Left forelimb (tissue), 1 donor: ENCODE data around the gene SCN11A.
A peak's percentile ranks its signal among the peaks of the same experiment; 100 is the strongest.

Experiments
- DNase-seq: peaks from one replicate; pipeline ENCODE4 v3.0.0-alpha.2; 2018; ENCODE audit warnings: low spot score

The SCN11A gene

GRCh38 chr3:39051649-39052561 lies at the start of gene SCN11A, which contains the start of gene WDR48:
Gene SCN11A (minus strand): TSS chr3:39051944. CDS start chr3:38950362, 101,582 bp downstream.
Gene WDR48 (plus strand): TSS chr3:39052016. CDS start chr3:39052026, 10 bp downstream.
- DNase-seq: peak; percentile 94

GRCh38 chr3:39101022-39101689 lies 49.4 kb upstream of the SCN11A start:
- DNase-seq: no peak

GRCh38 chr3:39100500-39100886 lies 48.7 kb upstream of the SCN11A start:
- DNase-seq: no peak

- no peak for DNase-seq
Measured at GRCh38 chr3:39099738-39100499, 48.2 kb upstream of the SCN11A start.

- DNase-seq: no peak
Measured at GRCh38 chr3:39099242-39099641, 47.5 kb upstream of the SCN11A start.

- DNase-seq: no peak
Measured at GRCh38 chr3:39098473-39099000, 46.8 kb upstream of the SCN11A start.

- no peak for DNase-seq
Measured at GRCh38 chr3:39097716-39098472, 46.1 kb upstream of the SCN11A start.

- no peak for DNase-seq
Measured at GRCh38 chr3:39096775-39097174, 45.0 kb upstream of the SCN11A start.

- DNase-seq: no peak
Measured at GRCh38 chr3:39095778-39096177, 44.0 kb upstream of the SCN11A start.

GRCh38 chr3:39094851-39095677 lies 43.3 kb upstream of the SCN11A start:
- DNase-seq: no peak

- no peak for DNase-seq
Measured at GRCh38 chr3:39090922-39091321, 39.2 kb upstream of the SCN11A start.

GRCh38 chr3:39088889-39089288 lies 37.1 kb upstream of the SCN11A start:
- no peak for DNase-seq

- DNase-seq: no peak
Measured at GRCh38 chr3:39088456-39088855, 36.7 kb upstream of the SCN11A start.

GRCh38 chr3:39086144-39086543 lies 34.4 kb upstream of the SCN11A start:
- no peak for DNase-seq

- no peak for DNase-seq
Measured at GRCh38 chr3:39082666-39083313, 31.0 kb upstream of the SCN11A start.

- no peak for DNase-seq
Measured at GRCh38 chr3:39080026-39080425, 28.3 kb upstream of the SCN11A start.

GRCh38 chr3:39079530-39079929 lies 27.8 kb upstream of the SCN11A start:
- no peak for DNase-seq

- no peak for DNase-seq
Measured at GRCh38 chr3:39075910-39076309, 24.2 kb upstream of the SCN11A start.

- no peak for DNase-seq
Measured at GRCh38 chr3:39068556-39068955, 16.8 kb upstream of the SCN11A start.

- no peak for DNase-seq
Measured at GRCh38 chr3:39067286-39067685, 15.5 kb upstream of the SCN11A start.
